Stimulated activated CD4-positive, alpha-beta T cell treated with anti-CD3 and anti-CD28 coated beads, Interleukin-12 subunit alpha, Interleukin-12 subunit beta, amount 100 ng/mL, for 4 hours (primary cell): ENCODE measurements around the gene MSRB1.
A peak's percentile ranks its signal among the peaks of the same experiment; 100 is the strongest.
"Not testable (repeated sequence)": the region's sequence is repeated elsewhere in the genome, so short reads cannot be mapped to it uniquely, and the experiment has no call there.

ENCODE experiments used
- DNase-seq: peaks from one replicate; pipeline ENCODE4 v3.0.0-alpha.2; 2020

Gene MSRB1

DNA sequence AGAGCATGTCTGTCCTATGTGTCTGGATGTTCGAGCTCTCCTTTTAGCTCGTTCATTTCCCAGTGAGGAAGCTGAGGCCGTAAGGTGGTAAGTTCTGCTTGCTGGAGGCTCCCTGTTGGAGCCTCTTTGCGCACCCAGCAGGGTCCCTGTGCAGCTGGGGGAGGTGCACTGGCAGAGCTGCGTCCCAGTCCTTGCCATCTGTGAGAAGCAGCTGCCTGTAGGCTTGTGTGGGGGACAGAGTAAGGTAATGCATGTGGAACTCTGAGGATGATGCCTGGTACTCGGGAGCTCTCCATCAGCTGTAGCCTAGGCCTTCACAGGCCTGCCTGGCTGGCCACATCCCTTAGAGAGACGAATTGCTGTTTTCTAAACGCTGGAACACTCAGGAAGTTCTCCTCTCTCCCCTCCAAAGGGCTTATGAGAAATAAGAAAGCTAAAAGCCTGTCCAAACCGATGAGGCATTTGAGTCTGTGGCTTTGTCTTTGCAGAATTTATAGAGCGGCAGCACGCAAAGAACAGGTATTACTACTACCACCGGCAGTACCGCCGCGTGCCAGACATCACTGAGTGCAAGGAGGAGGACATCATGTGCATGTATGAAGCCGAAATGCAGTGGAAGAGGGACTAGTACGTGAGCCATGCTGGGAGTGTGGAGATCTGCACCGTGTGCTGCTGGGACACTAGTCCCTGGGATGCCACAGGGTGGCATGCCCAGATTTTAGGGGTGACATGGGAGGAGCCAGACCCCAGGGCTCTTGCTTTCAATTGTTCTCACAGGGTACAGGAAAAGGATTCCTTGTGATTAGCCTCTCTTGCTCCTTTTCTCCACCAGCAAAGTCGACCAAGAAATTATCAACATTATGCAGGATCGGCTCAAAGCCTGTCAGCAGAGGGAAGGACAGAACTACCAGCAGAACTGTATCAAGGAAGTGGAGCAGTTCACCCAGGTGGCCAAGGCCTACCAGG is 17.9 kb upstream of the MSRB1 start:
- peak; percentile 53 for DNase-seq

GRCh38 chr16:1959269-1960039 is 16.5 kb upstream of the MSRB1 start, which contains the start of gene NDUFB10:
NDUFB10 (plus strand) TSS chr16:1959538; CDS start chr16:1959625, 87 bp downstream.
- DNase-seq, result peak; percentile 94

GRCh38 chr16:1958715-1959268 is 15.8 kb upstream of the MSRB1 start:
- no peak for DNase-seq

DNA sequence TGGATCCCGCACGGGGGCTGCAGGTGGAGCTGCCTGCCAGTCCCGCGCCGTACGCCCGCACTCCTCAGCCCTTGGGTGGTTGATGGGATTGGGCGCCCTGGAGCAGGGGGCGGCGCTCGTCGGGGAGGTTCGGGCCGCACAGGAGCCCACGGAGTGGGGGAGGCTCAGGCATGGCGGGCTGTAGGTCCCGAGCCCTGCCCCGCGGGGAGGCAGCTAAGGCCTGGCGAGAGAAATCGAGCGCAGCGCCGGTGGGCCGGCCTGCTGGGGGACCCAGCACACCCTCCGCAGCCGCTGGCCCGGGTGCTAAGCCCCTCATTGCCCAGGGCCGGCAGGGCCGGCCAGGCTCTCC is 15.1 kb upstream of the MSRB1 start:
- not testable (repeated sequence) for DNase-seq

- not testable (repeated sequence) for DNase-seq
Measured at GRCh38 chr16:1957434-1958142, 14.6 kb upstream of the MSRB1 start.

GRCh38 chr16:1953734-1954133 is 10.7 kb upstream of the MSRB1 start:
- no peak for DNase-seq

DNA sequence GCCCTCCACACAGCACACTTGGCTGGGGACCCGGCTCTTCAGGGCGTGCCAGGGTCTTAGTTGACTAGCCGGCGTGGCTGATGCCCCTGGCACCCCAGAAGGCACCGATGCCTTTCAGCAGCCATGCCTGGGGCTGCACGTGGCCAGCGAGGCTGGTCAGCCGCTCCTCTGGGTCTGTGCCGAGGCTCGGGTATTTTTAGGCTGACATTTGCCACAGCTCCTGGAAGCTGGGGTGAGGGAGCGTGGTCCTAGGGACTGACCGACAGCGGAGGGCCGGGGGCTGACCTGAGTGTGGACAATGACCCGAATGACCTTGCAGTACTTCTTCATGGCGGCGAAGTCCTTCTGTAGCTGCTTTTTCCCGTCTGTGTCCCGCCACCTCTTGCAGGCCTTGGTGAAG is 7.6 kb upstream of the MSRB1 start:
- DNase-seq, result no peak

- DNase-seq, result no peak
Measured at GRCh38 chr16:1950047-1950446, 7.0 kb upstream of the MSRB1 start.

GRCh38 chr16:1949507-1949906 is 6.5 kb upstream of the MSRB1 start:
- no peak for DNase-seq

DNA sequence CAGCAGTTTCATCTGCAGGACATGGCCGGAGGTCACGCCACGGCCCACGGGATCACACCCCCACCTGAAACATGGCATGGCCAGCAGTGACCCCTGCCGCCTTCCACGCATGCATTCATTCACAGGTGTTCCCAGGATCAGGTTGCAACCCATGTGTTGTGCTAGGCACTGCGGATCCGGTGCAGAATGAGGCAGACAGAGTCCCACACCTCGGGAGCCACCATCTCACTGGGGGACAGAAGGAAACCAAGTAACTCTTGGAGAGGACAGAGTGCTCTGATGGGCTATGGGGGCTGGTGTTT is 4.3 kb upstream of the MSRB1 start:
- DNase-seq, result no peak

- no peak for DNase-seq
Measured at GRCh38 chr16:1946495-1947368, 3.7 kb upstream of the MSRB1 start.

- no peak for DNase-seq
Measured at GRCh38 chr16:1945559-1946391, 2.8 kb upstream of the MSRB1 start.

DNA sequence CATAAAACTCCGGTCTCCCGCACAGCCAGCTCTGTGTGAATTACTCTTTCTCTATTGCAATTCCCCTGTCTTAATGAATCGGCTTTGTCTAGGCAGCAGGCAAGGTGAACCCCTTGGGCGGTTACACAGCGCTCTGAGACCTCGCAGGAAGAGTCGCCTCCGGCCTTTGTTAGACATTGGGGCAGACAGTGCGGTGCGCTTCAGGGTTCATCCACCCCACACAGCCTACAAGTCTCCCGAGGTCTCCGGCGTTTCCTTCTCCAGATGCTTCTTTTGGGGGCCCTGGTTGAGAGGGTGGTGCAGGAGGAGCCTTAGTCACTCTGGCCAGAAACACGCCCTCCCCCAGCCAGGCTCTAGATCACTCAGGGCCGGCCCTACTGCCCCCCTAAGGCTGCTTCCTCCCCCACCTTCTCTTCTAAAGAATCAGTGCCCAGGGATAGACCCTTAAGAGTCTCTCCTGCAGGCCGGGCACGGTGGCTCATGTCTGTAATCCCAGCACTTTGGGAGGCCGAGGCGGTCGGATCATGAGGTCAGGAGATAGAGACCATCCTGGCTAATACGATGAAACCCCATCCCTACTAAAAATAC is 1.7 kb upstream of the MSRB1 start:
- no peak for DNase-seq

GRCh38 chr16:1942047-1942809 is 771 bp downstream of the MSRB1 start:
- DNase-seq, result no peak

DNA sequence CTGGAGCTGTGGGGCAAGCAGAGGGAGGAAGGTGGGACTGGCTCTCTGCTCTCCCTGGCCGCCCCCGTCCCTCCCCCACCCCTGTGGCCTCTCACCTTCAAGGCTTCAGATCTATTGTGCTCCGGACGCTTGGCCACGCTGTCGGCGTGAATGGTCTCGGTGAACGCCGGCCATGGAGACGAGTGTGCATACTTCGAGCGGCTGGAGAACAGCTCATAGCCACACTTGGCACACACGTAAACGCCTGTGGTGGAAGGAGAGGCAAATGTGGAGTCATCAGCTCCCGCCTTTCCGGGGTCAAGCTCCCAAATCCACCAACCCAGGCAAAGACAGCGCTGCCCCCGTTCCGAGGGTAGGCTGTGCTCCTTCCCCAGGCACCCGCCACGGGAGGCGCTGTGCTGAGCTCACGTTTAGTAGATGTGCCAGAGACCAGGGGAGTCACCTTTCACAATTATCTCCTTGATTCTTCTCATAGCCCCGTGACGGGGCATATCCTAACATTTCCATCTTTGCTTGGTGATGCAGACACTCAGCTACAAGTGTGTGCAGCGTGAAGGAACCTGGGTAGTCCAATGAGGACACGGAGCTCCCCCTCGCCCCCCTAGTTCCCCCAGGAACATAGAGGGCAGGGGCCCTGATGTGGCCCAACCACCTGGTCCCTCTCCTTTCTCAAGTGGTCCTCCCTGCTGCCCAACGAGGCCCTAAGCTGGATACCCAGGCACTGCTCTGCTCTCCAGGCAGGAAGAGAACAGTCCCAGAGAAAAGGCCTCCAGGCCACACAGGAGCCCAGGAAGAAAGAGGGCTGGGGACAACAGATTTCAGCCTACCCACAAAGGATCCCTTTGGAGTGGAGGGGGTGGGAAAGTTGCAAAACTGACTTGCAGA is 1.6 kb downstream of the MSRB1 start:
- no peak for DNase-seq

DNA sequence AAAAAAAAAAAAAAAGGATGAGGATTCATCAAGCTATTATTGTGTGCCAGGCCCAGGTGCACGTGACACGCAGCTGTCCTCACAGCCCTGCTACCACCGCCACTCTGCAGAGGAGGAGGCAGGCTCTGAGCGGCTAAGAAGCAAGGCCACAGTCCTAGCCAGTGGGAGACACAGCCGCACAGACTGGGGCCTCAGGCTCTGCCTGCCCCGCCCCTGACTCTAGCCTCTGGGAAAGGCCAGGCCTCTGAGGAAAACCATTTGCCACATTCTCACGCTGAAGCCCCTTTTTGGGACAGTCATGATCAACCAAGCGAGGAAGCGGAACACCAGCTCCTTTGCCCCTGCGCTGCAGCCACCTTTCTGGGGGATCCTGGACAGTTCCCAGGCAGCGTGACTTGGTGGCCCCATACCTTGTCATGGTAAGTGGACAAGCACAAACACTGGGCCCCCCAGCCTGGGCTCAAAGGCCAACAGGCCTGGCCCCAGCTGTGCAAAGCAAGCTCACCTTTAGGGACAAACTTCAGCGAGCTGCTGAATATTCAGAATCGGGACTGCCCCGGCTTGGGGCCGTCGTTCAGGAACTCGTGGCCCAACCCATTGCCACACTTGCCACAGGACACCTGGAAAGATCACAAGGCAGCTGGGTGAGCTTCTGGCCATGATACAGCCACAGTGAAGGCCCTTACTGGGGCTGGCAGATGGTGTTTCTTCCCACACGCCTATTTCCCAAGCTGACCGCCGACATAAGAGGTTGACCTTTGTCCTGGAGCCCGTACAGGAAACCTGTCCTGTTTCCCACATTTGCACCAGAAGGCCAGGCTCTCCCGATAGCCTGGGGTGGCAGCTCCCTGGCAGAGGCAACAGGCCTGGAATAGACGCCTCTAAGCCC is 2.5 kb downstream of the MSRB1 start:
- no peak for DNase-seq

- DNase-seq, result not testable (repeated sequence)
Measured at GRCh38 chr16:1939833-1940232, 3.2 kb downstream of the MSRB1 start.

DNA sequence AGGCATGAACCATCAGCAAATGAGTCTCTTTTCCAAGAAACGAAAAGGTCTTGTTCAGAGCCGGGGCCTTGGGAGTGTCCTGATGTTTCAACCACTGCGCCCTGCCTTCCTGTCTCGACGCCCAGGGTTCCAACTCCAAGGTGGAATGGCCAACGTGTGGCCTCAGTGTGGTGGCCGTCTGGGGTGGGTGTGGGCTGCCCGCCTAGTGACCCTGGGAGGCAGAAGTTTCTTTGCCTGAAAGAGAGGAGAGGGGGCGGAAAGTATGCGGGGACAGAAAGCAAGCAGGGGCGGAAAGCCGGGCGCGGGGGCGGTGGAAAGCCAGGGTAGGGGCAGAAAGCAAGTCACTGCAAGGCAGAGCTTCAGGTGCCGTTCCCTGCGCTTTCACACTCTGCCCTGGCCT is 4.1 kb downstream of the MSRB1 start:
- DNase-seq, result no peak
